GM13977 (cell line): ENCODE data around the gene CHST2.

Experiments
- DNase-seq: peaks from one replicate; pipeline ENCODE4 v3.0.0; 2012; ENCODE audit warnings: low spot score
- in situ Hi-C: fragments of 300-500 bp; cut with MboI; formaldehyde crosslinking; loops from one replicate; pipeline ENCODE4 v1.12.0; 2022; ENCODE audit warnings: low sequenced_read_pairs, low pct_unique_long_range_greater_than_20kb, mixed read lengths, inconsistent platforms; ENCODE audit not compliant: unreplicated experiment
- TF ChIP-seq, protein P1 (sequence below): IDR thresholded peaks from 2 replicates; pipeline ENCODE4 v1.5.1; 2012; ENCODE audit warnings: mild to moderate bottlenecking, control low read depth; ENCODE audit not compliant: insufficient read depth; ENCODE audit errors: extremely low read depth, missing control alignments

The CHST2 gene

DNA sequence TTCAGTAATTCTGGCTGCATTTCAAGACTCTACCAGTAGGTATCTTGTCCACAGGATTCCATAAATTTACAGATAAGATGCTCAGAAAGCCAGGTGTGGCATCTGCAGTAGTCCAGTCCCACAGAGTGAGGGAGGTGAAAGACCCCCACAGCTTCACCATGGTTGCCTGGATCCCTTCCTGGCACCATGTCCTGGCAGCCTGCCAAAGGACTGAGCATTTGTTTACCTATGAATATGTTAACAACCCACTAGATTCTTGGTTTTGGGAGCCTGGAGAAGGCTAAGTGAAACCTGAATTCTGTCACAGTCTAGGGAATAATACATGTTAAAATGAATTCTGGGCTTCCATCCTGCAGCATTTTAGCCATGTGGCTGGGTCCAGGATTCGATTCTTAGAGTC is 14.9 kb downstream of the CHST2 start:
- TF ChIP-seq, protein P1, sequence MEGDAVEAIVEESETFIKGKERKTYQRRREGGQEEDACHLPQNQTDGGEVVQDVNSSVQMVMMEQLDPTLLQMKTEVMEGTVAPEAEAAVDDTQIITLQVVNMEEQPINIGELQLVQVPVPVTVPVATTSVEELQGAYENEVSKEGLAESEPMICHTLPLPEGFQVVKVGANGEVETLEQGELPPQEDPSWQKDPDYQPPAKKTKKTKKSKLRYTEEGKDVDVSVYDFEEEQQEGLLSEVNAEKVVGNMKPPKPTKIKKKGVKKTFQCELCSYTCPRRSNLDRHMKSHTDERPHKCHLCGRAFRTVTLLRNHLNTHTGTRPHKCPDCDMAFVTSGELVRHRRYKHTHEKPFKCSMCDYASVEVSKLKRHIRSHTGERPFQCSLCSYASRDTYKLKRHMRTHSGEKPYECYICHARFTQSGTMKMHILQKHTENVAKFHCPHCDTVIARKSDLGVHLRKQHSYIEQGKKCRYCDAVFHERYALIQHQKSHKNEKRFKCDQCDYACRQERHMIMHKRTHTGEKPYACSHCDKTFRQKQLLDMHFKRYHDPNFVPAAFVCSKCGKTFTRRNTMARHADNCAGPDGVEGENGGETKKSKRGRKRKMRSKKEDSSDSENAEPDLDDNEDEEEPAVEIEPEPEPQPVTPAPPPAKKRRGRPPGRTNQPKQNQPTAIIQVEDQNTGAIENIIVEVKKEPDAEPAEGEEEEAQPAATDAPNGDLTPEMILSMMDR = no peak
- DNase-seq = no peak
- in situ Hi-C loops = no loop called here

DNA sequence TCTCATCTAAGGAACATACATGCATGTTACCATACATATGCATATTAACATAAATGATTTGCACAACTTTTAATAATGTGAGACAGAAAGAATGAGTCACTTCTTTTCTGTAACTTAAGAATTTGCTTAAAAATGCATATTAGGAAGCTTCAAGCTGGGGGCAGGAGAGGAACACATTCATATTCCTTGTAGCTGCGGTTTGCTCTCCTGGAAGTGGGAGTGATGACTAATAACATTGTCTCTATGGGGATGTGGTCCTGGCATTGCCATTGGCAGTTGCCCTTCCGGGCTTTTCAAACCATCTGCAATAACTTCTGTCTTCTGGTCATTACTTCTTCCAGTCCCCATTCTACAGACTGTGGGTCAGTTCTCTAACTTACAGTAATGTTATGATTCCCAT is 15.6 kb downstream of the CHST2 start:
- TF ChIP-seq, protein P1 = no peak
- in situ Hi-C loops = no loop called here
- no peak for DNase-seq

DNA sequence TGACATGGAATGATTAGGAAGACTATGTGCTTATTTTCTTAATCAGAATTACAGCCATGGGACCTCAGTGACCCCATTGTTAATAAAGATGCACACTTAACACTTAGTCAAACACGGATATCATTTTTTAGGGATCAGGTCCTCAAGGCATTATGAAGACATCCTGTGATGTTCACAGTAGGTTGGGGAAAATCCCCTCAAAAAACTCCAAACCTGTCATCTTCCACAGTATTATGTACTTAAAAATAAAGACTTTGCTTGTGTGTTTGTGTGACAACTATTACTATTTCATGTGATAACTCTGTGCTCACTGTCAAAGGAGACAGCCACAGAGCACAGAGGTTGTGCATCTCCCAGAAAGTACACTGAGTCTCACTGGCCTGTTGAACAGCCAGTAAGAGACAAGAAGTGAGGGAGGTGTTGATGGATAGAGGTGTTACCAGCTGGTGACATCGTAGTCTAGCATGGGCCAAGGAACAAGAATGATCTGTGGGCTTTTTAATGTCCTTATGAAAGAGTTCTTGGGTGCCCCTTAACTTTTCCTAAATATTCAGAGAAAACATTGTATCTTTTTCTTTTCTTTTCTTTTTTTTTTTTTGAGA is 18.0 kb downstream of the CHST2 start:
- in situ Hi-C loops = no loop called here
- TF ChIP-seq, protein P1 = no peak
- no peak for DNase-seq

DNA sequence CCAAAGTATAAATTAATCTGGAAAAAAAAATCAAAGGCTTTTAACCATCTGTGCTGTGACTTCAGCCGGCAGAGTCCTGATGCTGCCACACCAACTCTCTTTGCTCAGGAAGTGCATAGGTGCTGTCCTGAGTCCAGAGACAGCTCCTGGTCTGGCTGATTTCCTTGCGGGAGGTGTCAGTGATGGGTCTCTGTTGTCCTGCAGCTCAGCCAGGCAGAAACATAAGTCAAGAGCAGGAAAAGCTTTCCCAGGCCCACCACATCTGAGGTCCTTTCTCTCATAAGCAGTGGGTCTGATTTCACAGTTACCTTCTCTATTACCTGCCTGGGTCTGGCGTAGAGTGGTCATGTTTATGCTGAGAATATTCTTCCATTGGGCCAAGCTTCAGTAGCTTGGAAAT is 19.4 kb downstream of the CHST2 start:
- in situ Hi-C loops = no loop called here
- no peak for DNase-seq
- TF ChIP-seq, protein P1 = no peak

DNA sequence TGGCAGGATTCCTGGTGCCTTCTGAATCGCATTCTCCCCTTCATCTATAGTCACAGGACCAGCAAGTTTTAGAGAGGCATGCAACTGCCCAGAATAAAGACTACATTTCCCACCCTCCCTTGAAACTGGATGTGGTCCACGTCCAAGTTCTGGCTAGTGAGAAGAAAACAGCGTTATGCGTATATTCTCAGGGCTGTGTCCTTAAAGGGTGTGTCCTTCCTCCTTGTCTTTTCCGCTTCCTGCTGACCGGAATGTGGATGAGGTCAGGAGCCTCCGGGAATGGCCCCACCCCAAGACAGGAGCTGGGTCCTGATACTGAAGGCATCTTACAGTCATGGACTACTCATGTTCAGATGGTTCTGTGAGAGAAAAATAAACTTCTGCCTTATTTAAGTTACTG is 20.2 kb downstream of the CHST2 start:
- in situ Hi-C loops = no loop called here
- TF ChIP-seq, protein P1 = no peak
- no peak for DNase-seq

DNA sequence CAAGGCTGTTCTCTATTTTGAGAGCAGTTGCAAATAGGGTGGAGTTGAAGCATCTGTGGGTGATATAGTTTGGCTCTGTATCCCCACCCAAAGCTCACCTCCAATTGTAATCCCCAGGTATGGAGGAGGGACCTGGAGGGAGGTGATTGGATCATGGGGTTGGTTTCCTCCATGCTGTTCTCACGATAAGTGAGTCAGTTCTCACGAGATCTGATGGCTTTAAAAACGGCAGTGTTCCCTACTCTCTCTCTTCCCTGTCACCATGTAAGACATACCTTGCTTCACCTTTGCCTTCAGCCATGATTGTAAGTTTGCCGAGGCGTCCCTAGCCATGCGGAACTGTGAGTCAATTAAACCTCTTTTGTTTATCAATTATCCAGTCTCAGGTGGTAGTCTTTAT is 21.0 kb downstream of the CHST2 start:
- DNase-seq = no peak
- TF ChIP-seq, protein P1 = no peak
- in situ Hi-C loops = no loop called here

DNA sequence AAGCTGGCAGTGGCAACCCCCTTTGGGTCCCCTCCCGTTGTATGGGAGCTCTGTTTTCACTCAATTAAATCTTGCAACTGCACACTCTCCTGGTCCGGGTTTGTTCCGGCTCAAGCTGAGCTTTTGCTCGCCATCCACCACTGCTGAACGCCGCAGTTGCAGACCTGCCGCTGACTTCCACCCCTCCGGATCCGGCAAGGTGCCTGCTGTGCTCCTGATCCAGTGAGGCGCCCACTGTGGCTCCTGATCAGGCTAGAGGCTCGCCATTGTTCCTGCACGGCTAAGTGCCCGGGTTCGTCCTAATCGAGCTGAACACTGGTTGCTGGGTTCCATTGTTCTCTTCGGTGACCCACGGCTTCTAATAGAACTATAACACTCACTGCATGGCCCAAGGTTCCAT is 22.8 kb downstream of the CHST2 start:
- TF ChIP-seq, protein P1 = no peak
- in situ Hi-C loops = no loop called here
- DNase-seq = no peak
